Type B pancreatic cell (in vitro differentiated cells): ENCODE measurements around the gene MINDY2. TPM values are rescaled to one million over a fixed set of nuclear protein-coding genes. Genes with fewer than 3 reads are reported as not detected.

Source experiments
- DNase-seq: peaks from one replicate; pipeline ENCODE4 v3.0.0; 2021; ENCODE audit warnings: mixed read lengths; ENCODE audit not compliant: unreplicated experiment; ENCODE audit errors: extremely low spot score
- H3K27ac Mint-ChIP-seq: 2 replicates; pipeline ENCODE4 v1.8.0; 2021; ENCODE audit warnings: mild to moderate bottlenecking, mixed read lengths
- H3K27me3 Mint-ChIP-seq: 2 replicates; pipeline ENCODE4 v1.8.0; 2021; ENCODE audit warnings: mixed read lengths
- H3K36me3 Mint-ChIP-seq: 2 replicates; pipeline ENCODE4 v1.8.0; 2021; ENCODE audit warnings: mixed read lengths
- H3K4me1 Mint-ChIP-seq: one replicate; pipeline ENCODE4 v1.8.0; 2021; ENCODE audit warnings: mixed read lengths; ENCODE audit not compliant: unreplicated experiment
- H3K4me3 Mint-ChIP-seq: 2 replicates; pipeline ENCODE4 v1.8.0; 2021; ENCODE audit warnings: mild to moderate bottlenecking, mixed read lengths
- H3K9me3 Mint-ChIP-seq: 2 replicates; pipeline ENCODE4 v1.8.0; 2021; ENCODE audit warnings: mixed read lengths
- total RNA-seq: library from RNA; stranded (reverse); gene quantifications from 2 replicates; pipeline ENCODE4 v1.2.1, GENCODE V29; 2021; ENCODE audit warnings: low replicate concordance
- TF ChIP-seq, protein P1 (sequence below): fragments of 200-600 bp; sonication (generic); conservative IDR thresholded peaks from 2 replicates; pipeline ENCODE4 v1.5.0; 2021; ENCODE audit warnings: antibody characterized with exemption, mild to moderate bottlenecking

MINDY2 gene
- total RNA-seq, 1 donor from 2014 or later, result 39.8 TPM

DNA sequence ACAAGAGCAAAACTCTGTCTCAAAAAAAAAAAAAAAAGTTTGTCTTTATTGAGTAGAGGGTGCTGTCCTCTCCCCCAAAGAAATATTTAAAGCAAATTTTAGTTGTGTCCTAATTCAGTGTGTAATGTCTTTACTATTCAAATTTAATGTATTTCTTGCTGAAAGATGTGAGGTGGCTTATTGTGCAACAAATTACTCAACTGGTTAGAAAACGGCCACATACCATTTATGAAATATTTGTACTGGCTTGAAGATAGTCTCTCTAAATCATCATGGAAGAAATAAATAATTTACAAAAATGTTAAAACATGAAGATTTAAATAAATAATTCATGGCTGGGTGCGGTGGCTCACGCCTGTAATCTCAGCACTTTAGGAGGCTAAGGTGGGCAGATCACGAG lies 99.3 kb downstream of the MINDY2 start:
- H3K9me3 Mint-ChIP-seq, result no peaks in the 10 kb centered on the region

GRCh38 chr15:58873267-58873666 lies 102.2 kb downstream of the MINDY2 start:
- peaks cover 19% of the 10 kb centered on the region for H3K36me3 Mint-ChIP-seq
- H3K4me1 Mint-ChIP-seq, result no peaks in the 10 kb centered on the region
- no peaks in the 10 kb centered on the region for H3K27me3 Mint-ChIP-seq
- no peak overlapping the region for H3K4me3 Mint-ChIP-seq
- DNase-seq, result no peak
- H3K27ac Mint-ChIP-seq, result no peak overlapping the region
- TF ChIP-seq, protein P1, sequence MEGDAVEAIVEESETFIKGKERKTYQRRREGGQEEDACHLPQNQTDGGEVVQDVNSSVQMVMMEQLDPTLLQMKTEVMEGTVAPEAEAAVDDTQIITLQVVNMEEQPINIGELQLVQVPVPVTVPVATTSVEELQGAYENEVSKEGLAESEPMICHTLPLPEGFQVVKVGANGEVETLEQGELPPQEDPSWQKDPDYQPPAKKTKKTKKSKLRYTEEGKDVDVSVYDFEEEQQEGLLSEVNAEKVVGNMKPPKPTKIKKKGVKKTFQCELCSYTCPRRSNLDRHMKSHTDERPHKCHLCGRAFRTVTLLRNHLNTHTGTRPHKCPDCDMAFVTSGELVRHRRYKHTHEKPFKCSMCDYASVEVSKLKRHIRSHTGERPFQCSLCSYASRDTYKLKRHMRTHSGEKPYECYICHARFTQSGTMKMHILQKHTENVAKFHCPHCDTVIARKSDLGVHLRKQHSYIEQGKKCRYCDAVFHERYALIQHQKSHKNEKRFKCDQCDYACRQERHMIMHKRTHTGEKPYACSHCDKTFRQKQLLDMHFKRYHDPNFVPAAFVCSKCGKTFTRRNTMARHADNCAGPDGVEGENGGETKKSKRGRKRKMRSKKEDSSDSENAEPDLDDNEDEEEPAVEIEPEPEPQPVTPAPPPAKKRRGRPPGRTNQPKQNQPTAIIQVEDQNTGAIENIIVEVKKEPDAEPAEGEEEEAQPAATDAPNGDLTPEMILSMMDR, result no peak
- H3K9me3 Mint-ChIP-seq, result no peaks in the 10 kb centered on the region

More for the DNA sequence above, 99.3 kb downstream of the MINDY2 start:
- Mint-ChIP-seq H3K4me3 (no peak overlapping the region), H3K36me3 (peaks cover 3% of the 10 kb centered on the region), H3K27me3 (no peaks in the 10 kb centered on the region), H3K27ac (no peak overlapping the region), H3K4me1 (no peaks in the 10 kb centered on the region)
- DNase-seq, result no peak
- TF ChIP-seq, protein P1, result no peak

GRCh38 chr15:58875343-58875742 lies 104.2 kb downstream of the MINDY2 start:
- H3K27me3 Mint-ChIP-seq, result no peaks in the 10 kb centered on the region
- TF ChIP-seq, protein P1, result no peak

DNA sequence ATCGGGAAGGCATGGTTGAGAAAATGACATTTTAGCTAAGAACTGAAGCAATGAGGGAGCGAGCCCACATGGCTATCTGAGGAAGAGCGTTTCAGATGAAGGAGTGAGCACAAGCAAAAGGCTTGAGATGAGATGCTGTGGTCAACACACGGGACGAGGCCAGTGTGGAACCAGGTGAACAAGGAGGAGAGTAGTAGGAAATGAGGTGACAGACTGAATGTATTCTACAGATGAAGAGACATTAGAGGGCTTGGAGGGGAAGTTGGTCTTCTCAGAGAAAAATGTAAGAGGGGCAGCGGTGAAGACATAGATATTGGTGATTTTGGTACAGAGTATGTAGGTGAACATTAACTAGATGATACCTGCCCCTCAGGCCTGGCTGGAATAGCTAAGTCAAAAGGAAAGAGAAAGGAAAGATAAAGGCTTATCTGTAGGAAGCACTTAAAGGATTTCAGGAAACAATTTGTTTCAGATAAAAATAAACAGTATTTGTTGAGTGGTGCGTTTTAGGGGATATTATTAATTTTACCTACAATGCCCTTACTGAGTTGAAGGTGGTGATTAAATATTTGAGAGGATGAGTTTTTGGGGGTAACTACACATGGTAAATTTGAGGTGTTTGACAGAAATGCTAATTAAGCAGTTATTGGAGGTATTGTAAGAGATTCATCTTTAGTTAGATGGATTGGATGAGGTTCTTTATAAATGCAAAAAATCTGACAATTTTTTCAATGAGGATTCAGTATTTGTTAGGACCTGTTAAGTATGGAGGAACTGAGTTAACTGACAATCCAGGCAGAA lies 105.4 kb downstream of the MINDY2 start:
- Mint-ChIP-seq H3K4me1 (no peaks in the 10 kb centered on the region), H3K4me3 (no peak overlapping the region), H3K9me3 (no peaks in the 10 kb centered on the region), H3K36me3 (peaks cover 41% of the 10 kb centered on the region), H3K27me3 (no peaks in the 10 kb centered on the region), H3K27ac (peak overlapping the region; percentile 2)
- TF ChIP-seq, protein P1, result no peak
- no peak for DNase-seq

More at GRCh38 chr15:58875343-58875742, 104.2 kb downstream of the MINDY2 start:
- no peak overlapping the region for H3K4me3 Mint-ChIP-seq
- no peaks in the 10 kb centered on the region for H3K4me1 Mint-ChIP-seq
- H3K27ac Mint-ChIP-seq, result no peak overlapping the region
- H3K36me3 Mint-ChIP-seq, result peaks cover 33% of the 10 kb centered on the region
- DNase-seq, result no peak
- no peaks in the 10 kb centered on the region for H3K9me3 Mint-ChIP-seq

- Mint-ChIP-seq H3K4me3 (no peak overlapping the region), H3K36me3 (peaks cover 51% of the 10 kb centered on the region), H3K27me3 (no peaks in the 10 kb centered on the region), H3K9me3 (no peaks in the 10 kb centered on the region), H3K27ac (peak overlapping the region; percentile 75), H3K4me1 (no peaks in the 10 kb centered on the region)
- DNase-seq, result no peak
- TF ChIP-seq, protein P1, result no peak
Observed at GRCh38 chr15:58877999-58878825, 107.1 kb downstream of the MINDY2 start.
